Osteoblast (primary cell): ENCODE results near the gene BICDL1. TPM values are rescaled to one million over a fixed set of nuclear protein-coding genes. Genes with fewer than 3 reads are reported as not detected.

Experiments
- DNase-seq: peaks from one replicate; pipeline ENCODE4 v3.0.0; 2011; ENCODE audit warnings: low spot score, mixed read lengths; ENCODE audit not compliant: insufficient read length; ENCODE audit errors: missing footprints
- H2AFZ ChIP-seq: 2 replicates; pipeline ENCODE4 v1.6.0; 2011; ENCODE audit warnings: mild to moderate bottlenecking, low read length
- H3K27ac ChIP-seq: 2 replicates; pipeline ENCODE4 v1.5.1; 2011; ENCODE audit warnings: mild to moderate bottlenecking, low read depth, low read length, moderate library complexity
- H3K27me3 ChIP-seq: 2 replicates; pipeline ENCODE4 v1.6.0; 2012; ENCODE audit warnings: mild to moderate bottlenecking, control low read depth, inconsistent platforms, low read length, moderate library complexity; ENCODE audit not compliant: insufficient read depth
- H3K36me3 ChIP-seq: 2 replicates; pipeline ENCODE4 v1.5.1; 2011; ENCODE audit warnings: mild to moderate bottlenecking, low read length, control low read depth, moderate library complexity; ENCODE audit not compliant: insufficient read depth
- H3K4me1 ChIP-seq: 2 replicates; pipeline ENCODE4 v1.5.1; 2011; ENCODE audit warnings: mild to moderate bottlenecking, low read length, control low read depth, moderate library complexity; ENCODE audit not compliant: insufficient read depth
- H3K4me2 ChIP-seq: 2 replicates; pipeline ENCODE4 v1.6.0; 2011; ENCODE audit warnings: mild to moderate bottlenecking, low read length; ENCODE audit not compliant: insufficient read depth
- H3K4me3 ChIP-seq: fragments of 200-600 bp; sonication (generic); 3 replicates; pipeline ENCODE4 v1.5.1; 2012; ENCODE audit warnings: mild to moderate bottlenecking, low read length, inconsistent platforms; ENCODE audit not compliant: insufficient read depth
- H3K79me2 ChIP-seq: 2 replicates; pipeline ENCODE4 v1.6.0; 2012; ENCODE audit warnings: mild to moderate bottlenecking, low read length, control low read depth, inconsistent platforms; ENCODE audit not compliant: insufficient read depth
- H3K9me3 ChIP-seq: 2 replicates; pipeline ENCODE4 v1.5.1; 2011; ENCODE audit warnings: low read depth, low read length, control low read depth
- H4K20me1 ChIP-seq: 2 replicates; pipeline ENCODE4 v1.6.0; 2012; ENCODE audit warnings: mild to moderate bottlenecking, low read length, control low read depth; ENCODE audit not compliant: insufficient read depth
- total RNA-seq: library from RNA; depleted of rRNA; stranded (reverse); fragments of >200 nt; gene quantifications from 2 replicates; pipeline ENCODE4 v1.2.3, GENCODE V29; 2012
- TF ChIP-seq, protein P1 (sequence below): IDR thresholded peaks from 2 replicates; pipeline ENCODE4 v1.5.1; 2011; ENCODE audit warnings: mild to moderate bottlenecking, low read depth, low read length, moderate library complexity; ENCODE audit errors: extremely low read depth

The BICDL1 gene
- total RNA-seq, 1 donor: not detected

DNA sequence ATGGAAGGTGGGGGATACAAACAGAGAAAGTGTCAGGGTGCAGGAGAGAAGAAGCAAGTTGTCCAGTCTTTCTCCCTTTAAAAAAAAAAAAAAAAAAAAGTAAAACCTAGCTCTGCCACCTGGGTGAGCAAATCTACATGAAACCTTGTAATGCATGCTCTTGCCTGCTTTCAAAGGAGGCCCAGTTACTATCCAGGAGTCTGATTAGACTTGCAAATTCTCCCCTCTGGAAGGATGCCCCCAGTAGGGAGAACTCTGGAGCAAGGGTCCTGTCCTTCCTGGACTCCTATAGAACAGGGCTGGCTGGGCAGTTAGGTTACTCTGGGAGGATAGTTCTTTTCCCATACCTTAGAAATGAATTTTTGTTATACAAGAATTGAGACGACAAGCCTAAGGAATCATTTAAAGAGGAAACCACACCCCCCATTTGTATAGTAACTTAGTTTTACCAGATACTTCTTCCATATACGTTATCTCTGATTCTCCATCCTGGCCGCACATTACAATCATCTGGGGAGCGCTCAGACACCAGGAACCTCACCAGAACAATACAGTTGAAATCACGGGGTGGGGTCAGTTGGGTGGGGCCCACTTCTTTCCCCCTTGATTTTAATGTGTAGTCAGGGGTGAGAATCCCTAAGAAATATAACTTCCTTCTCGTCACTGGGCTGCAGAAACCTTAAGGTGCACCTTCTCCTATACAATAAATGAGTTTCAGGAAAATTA, 97.0 kb downstream of the BICDL1 start:
- Histone ChIP-seq H3K9me3 (no peaks in the 10 kb centered on the region), H4K20me1 (peaks cover 4% of the 10 kb centered on the region), H3K27me3 (no peaks in the 10 kb centered on the region), H3K4me3 (peak overlapping the region; percentile 74), H3K27ac (peak overlapping the region; percentile 82), H3K36me3 (no peaks in the 10 kb centered on the region), H3K4me1 (peaks cover 10% of the 10 kb centered on the region), H2AFZ (no peak overlapping the region), H3K4me2 (peak overlapping the region; percentile 93), H3K79me2 (no peaks in the 10 kb centered on the region)
- TF ChIP-seq, protein P1, sequence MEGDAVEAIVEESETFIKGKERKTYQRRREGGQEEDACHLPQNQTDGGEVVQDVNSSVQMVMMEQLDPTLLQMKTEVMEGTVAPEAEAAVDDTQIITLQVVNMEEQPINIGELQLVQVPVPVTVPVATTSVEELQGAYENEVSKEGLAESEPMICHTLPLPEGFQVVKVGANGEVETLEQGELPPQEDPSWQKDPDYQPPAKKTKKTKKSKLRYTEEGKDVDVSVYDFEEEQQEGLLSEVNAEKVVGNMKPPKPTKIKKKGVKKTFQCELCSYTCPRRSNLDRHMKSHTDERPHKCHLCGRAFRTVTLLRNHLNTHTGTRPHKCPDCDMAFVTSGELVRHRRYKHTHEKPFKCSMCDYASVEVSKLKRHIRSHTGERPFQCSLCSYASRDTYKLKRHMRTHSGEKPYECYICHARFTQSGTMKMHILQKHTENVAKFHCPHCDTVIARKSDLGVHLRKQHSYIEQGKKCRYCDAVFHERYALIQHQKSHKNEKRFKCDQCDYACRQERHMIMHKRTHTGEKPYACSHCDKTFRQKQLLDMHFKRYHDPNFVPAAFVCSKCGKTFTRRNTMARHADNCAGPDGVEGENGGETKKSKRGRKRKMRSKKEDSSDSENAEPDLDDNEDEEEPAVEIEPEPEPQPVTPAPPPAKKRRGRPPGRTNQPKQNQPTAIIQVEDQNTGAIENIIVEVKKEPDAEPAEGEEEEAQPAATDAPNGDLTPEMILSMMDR: no peak
- no peak for DNase-seq

DNA sequence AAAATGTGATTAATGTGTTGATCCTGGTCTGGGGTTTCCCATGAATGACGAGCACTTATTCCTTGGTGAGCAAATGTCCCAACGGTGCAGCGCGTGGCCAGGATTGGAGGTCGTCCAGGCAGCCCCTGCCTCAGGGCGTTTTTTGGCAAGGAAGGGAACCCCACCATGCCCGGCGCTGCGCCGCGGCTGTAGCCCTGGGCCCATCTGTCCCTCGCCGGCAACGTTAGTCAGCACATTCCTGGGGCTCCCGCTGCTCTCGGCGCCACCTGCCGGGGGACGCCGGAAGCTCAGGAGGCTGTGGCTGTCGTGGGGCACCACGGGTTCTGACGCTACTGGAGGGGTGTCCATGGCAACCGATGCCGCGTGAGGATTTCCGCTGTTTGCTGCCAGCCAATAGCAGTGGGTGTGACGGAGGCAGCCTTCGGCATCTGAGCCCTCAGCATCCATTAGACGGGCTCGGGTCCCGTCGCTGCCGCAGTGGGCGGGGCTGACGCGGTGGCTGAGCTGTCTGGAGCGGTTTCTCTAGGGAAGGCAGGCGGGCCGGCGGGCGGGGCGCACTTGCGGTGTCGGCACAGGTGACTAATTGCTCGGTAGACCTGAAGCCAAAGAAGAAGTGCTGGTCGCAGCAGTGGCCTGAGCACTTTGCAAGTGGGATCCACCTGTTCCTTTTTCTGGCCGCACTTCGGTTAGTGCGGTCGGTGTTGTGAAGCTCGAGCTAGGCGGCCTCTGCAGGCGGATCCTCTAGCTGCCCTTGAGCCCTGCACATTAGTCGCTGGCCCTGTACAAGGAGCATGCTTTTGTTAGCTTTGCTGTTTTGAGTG, 98.0 kb downstream of the BICDL1 start:
- Histone ChIP-seq H3K27me3 (no peaks in the 10 kb centered on the region), H4K20me1 (peaks cover 4% of the 10 kb centered on the region), H2AFZ (peak overlapping the region; percentile 91), H3K4me1 (peaks cover 10% of the 10 kb centered on the region), H3K36me3 (no peaks in the 10 kb centered on the region), H3K4me3 (peak overlapping the region; percentile 74), H3K9me3 (no peaks in the 10 kb centered on the region), H3K27ac (peak overlapping the region; percentile 82), H3K4me2 (peak overlapping the region; percentile 93), H3K79me2 (no peaks in the 10 kb centered on the region)
- TF ChIP-seq, protein P1: peak; percentile 97
- peak; percentile 100 for DNase-seq

DNA sequence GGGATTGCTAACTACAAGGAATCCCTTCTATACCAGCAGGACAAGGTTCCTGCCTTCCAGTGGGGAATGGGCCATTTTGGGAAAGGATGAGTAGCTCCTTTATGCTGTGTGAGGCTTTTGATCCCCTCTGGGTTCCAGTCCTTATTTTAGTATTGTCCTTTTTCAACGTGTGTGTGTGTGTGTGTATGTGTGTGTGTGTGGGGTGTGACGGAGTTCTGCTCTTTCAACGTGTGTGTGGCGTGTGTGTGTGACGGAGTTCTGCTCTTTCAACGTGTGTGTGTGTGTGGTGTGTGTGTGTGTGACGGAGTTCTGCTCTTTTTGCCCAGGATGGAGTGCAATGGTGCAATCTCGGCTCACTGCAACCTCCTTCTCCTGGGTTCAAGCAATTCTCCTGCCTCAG, 100.1 kb downstream of the BICDL1 start:
- H4K20me1 ChIP-seq: peaks cover 4% of the 10 kb centered on the region
- TF ChIP-seq, protein P1: no peak
- H3K79me2 ChIP-seq: no peaks in the 10 kb centered on the region
- no peaks in the 10 kb centered on the region for H3K27me3 ChIP-seq
- no peak for DNase-seq
- H3K4me1 ChIP-seq: peaks cover 10% of the 10 kb centered on the region
- no peaks in the 10 kb centered on the region for H3K9me3 ChIP-seq
- H3K27ac ChIP-seq: no peak overlapping the region
- H3K4me3 ChIP-seq: no peak overlapping the region
- no peak overlapping the region for H3K4me2 ChIP-seq
- H2AFZ ChIP-seq: no peak overlapping the region
- no peaks in the 10 kb centered on the region for H3K36me3 ChIP-seq

- no peak for DNase-seq
- Histone ChIP-seq H3K36me3 (peaks cover 4% of the 10 kb centered on the region), H3K4me2 (no peak overlapping the region), H3K4me1 (peaks cover 10% of the 10 kb centered on the region), H3K27ac (no peak overlapping the region), H3K9me3 (no peaks in the 10 kb centered on the region), H3K4me3 (no peak overlapping the region), H3K27me3 (no peaks in the 10 kb centered on the region), H3K79me2 (no peaks in the 10 kb centered on the region), H2AFZ (no peak overlapping the region), H4K20me1 (peaks cover 9% of the 10 kb centered on the region)
- TF ChIP-seq, protein P1: no peak
Observed at GRCh38 chr12:120089796-120090195, 100.8 kb downstream of the BICDL1 start.
